ENCODE data around the gene CEP78.

DNA sequence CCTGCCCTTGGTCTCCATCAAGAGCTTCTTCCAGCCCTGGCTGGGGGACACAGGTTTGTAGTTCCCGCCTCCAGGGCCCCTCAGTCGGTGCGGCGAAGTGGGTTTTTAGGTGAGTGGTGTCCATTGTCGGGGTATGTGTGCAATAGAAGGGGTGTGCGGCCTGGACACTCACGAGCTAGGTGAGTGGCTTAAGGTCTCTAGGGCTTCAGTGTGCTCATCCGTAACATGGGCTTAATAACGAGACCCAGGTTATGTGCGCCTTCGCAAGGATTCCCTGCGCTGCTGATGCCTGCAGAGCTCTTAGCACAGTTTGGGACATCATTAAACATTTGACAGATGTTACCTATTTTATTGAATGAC, 656 bp downstream of the CEP78 start:
- TF ChIP-seq, protein P1, sequence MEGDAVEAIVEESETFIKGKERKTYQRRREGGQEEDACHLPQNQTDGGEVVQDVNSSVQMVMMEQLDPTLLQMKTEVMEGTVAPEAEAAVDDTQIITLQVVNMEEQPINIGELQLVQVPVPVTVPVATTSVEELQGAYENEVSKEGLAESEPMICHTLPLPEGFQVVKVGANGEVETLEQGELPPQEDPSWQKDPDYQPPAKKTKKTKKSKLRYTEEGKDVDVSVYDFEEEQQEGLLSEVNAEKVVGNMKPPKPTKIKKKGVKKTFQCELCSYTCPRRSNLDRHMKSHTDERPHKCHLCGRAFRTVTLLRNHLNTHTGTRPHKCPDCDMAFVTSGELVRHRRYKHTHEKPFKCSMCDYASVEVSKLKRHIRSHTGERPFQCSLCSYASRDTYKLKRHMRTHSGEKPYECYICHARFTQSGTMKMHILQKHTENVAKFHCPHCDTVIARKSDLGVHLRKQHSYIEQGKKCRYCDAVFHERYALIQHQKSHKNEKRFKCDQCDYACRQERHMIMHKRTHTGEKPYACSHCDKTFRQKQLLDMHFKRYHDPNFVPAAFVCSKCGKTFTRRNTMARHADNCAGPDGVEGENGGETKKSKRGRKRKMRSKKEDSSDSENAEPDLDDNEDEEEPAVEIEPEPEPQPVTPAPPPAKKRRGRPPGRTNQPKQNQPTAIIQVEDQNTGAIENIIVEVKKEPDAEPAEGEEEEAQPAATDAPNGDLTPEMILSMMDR (IDR thresholded peaks at IDR 0.05 in 2 of 3, conservative IDR thresholded peaks at IDR 0.05 in 1 of 3; ENCODE audit: borderline replicate concordance in 1 of 3, insufficient read depth in 1 of 3, low read depth in 2 of 3, low read length in 2 of 3), result no peak
- no peak for TF ChIP-seq POLR2A (IDR thresholded peaks at IDR 0.05; ENCODE audit: borderline replicate concordance, extremely low read depth, insufficient read depth, insufficient read length)
